ENCODE results near the gene KCTD1. TPM values are rescaled to one million over a fixed set of nuclear protein-coding genes. Genes with fewer than 3 reads are reported as not detected.

The KCTD1 gene
- polyA plus RNA-seq, 3 donors, result 0.40 TPM; not detected in 2

DNA sequence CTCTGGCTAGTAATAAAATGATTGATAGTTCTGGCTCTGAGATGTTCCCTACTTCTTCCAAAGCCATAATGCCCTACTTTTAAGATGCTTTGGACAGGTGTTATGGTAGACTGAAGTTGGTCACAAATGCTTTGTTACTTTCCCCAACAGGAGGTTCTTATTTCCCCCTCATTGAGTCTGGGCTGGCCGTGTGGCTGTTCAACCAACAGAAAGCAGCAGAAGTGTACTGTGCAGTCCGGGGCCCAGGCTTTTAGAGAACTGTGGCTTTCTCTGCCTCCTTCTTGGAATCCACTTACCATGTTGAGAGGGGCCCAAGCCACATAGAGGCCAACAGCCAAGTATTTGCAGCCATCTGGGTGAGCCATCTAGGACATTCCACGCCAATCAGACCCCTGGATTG lies 94.2 kb downstream of the KCTD1 start:
- WGBS (ENCODE audit: insufficient coverage), result 92% methylated on average over 3 of the region's 3 CpGs

DNA sequence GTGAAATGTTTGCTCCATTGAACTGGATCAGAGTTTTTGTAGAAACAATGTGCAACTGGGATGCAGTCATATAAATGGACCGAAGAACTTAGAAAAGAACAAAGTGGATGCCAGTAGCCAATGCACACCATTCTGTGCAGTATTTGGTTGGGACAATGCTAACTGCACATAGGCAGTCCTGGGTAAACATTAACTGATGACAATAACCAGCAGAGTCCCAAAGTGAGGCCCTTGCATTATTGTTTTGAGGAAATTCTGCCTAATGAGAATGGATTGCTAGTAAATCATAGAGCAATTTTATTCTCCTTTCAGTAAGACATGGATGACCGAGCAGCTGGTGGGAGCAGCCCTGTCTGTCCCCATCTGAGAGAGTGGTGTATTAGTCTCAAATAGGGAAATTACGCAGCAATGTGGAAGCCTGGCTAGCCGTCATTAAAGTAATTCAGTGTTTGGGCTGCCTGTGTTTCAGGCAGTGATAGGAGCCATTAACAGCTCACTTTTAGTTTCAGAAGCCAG lies 94.9 kb downstream of the KCTD1 start:
- no peak for DNase-seq
- Histone ChIP-seq H3K4me2 (replicated peaks; ENCODE audit: extremely low read depth, low read length, poor library complexity, severe bottlenecking) (no peak overlapping the region), H3K4me1 (ENCODE audit: control insufficient read depth in 1 of 2, insufficient read depth in 2 of 2, low read length in 2 of 2) (peaks cover under 1 to 3% of the 10 kb centered on the region in 2 donors), H3K9ac (ENCODE audit: insufficient read depth, low read length, poor library complexity, severe bottlenecking) (no peak overlapping the region), H2AFZ (ENCODE audit: insufficient read depth, low read depth, low read length, poor library complexity, severe bottlenecking) (no peak overlapping the region), H3K4me3 (replicated peaks in 1 of 3; ENCODE audit: low read depth in 2 of 3, low read length in 3 of 3) (no peak overlapping the region), H3K27me3 (ENCODE audit: control insufficient read depth in 2 of 2, insufficient read depth in 2 of 2, low read length in 2 of 2) (no peaks in the 10 kb centered on the region), H4K20me1 (ENCODE audit: insufficient read depth, low read length) (no peaks in the 10 kb centered on the region), H3K27ac (ENCODE audit: low read depth in 1 of 2, low read length in 2 of 2) (no peak overlapping the region), H3K79me2 (ENCODE audit: insufficient read depth, low read length) (no peaks in the 10 kb centered on the region), H3K9me3 (replicated peaks in 1 of 2; ENCODE audit: control insufficient read depth in 1 of 2, insufficient read depth in 1 of 2, low read length in 2 of 2) (no peaks in the 10 kb centered on the region), H3K36me3 (replicated peaks in 1 of 2; ENCODE audit: control insufficient read depth in 1 of 2, insufficient read depth in 2 of 2, low read length in 2 of 2) (no peaks in the 10 kb centered on the region)
- TF ChIP-seq, protein P1, sequence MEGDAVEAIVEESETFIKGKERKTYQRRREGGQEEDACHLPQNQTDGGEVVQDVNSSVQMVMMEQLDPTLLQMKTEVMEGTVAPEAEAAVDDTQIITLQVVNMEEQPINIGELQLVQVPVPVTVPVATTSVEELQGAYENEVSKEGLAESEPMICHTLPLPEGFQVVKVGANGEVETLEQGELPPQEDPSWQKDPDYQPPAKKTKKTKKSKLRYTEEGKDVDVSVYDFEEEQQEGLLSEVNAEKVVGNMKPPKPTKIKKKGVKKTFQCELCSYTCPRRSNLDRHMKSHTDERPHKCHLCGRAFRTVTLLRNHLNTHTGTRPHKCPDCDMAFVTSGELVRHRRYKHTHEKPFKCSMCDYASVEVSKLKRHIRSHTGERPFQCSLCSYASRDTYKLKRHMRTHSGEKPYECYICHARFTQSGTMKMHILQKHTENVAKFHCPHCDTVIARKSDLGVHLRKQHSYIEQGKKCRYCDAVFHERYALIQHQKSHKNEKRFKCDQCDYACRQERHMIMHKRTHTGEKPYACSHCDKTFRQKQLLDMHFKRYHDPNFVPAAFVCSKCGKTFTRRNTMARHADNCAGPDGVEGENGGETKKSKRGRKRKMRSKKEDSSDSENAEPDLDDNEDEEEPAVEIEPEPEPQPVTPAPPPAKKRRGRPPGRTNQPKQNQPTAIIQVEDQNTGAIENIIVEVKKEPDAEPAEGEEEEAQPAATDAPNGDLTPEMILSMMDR (IDR thresholded peaks at IDR 0.05), result no peak
- H3K27me3 Mint-ChIP-seq (ENCODE audit: low read depth in 3 of 3), result peaks cover 0 to 4% (median 1%) of the 10 kb centered on the region in 3 donors
- H3K9me3 Mint-ChIP-seq, result no peaks in the 10 kb centered on the region
- intact Hi-C loops (cut with micrococcal nuclease), result no loop called here
- WGBS (ENCODE audit: insufficient coverage), result 100% methylated on average over 4 of the region's 4 CpGs
- H3K27ac Mint-ChIP-seq, result no peak overlapping the region
- no peak overlapping the region for H3K4me3 Mint-ChIP-seq
- H3K4me1 Mint-ChIP-seq, result peaks cover 2% of the 10 kb centered on the region
- H3K36me3 Mint-ChIP-seq, result no peaks in the 10 kb centered on the region

More for the DNA sequence above, 94.2 kb downstream of the KCTD1 start:
- H3K27ac ChIP-seq (ENCODE audit: low read depth in 1 of 2, low read length in 2 of 2), result no peak overlapping the region
- no peak overlapping the region for H3K9ac ChIP-seq (ENCODE audit: insufficient read depth, low read length, poor library complexity, severe bottlenecking)
- no peak overlapping the region for H3K4me3 Mint-ChIP-seq
- no peaks in the 10 kb centered on the region for H4K20me1 ChIP-seq (ENCODE audit: insufficient read depth, low read length)
- H3K36me3 ChIP-seq (replicated peaks in 1 of 2; ENCODE audit: control insufficient read depth in 1 of 2, insufficient read depth in 2 of 2, low read length in 2 of 2), result no peaks in the 10 kb centered on the region
- intact Hi-C loops (cut with micrococcal nuclease), result no loop called here
- no peak overlapping the region for H3K4me3 ChIP-seq (replicated peaks in 1 of 3; ENCODE audit: low read depth in 2 of 3, low read length in 3 of 3)
- H3K9me3 ChIP-seq (replicated peaks in 1 of 2; ENCODE audit: control insufficient read depth in 1 of 2, insufficient read depth in 1 of 2, low read length in 2 of 2), result no peaks in the 10 kb centered on the region
- DNase-seq, result no peak
- peaks cover 9% of the 10 kb centered on the region for H3K4me1 Mint-ChIP-seq
- no peaks in the 10 kb centered on the region for H3K79me2 ChIP-seq (ENCODE audit: insufficient read depth, low read length)
- no peak overlapping the region for H3K4me2 ChIP-seq (replicated peaks; ENCODE audit: extremely low read depth, low read length, poor library complexity, severe bottlenecking)
- H3K9me3 Mint-ChIP-seq, result no peaks in the 10 kb centered on the region
- no peaks in the 10 kb centered on the region for H3K36me3 Mint-ChIP-seq
- no peak overlapping the region for H3K27ac Mint-ChIP-seq
- H2AFZ ChIP-seq (ENCODE audit: insufficient read depth, low read depth, low read length, poor library complexity, severe bottlenecking), result no peak overlapping the region
- peaks cover 0 to 6% (median 0%) of the 10 kb centered on the region in 3 donors for H3K27me3 Mint-ChIP-seq (ENCODE audit: low read depth in 3 of 3)
- H3K4me1 ChIP-seq (ENCODE audit: control insufficient read depth in 1 of 2, insufficient read depth in 2 of 2, low read length in 2 of 2), result peaks cover 6 to 10% of the 10 kb centered on the region in 2 donors
- TF ChIP-seq, protein P1 (IDR thresholded peaks at IDR 0.05), result no peak
- no peaks in the 10 kb centered on the region for H3K27me3 ChIP-seq (ENCODE audit: control insufficient read depth in 2 of 2, insufficient read depth in 2 of 2, low read length in 2 of 2)

Measured in CD14-positive monocyte (primary cell).